A673 (cell line): ENCODE measurements around the gene PRRG1. TPM values are rescaled to one million over a fixed set of nuclear protein-coding genes. Genes with fewer than 3 reads are reported as not detected.
"Not testable (repeated sequence)": the region's sequence is repeated elsewhere in the genome, so short reads cannot be mapped to it uniquely, and the experiment has no call there.

Experiments
- BruUV-seq: library from RNA; stranded (reverse); fragments of 400-500 nt; replicated peaks from 2 replicates; lab custom pipeline; 2021; lab: Mats Ljungman, UMichigan
- CTCF ChIA-PET: fragments of 300-600 bp; sonication (Branson Sonifier 250); formaldehyde crosslinking; loops from one replicate; lab custom pipeline; 2022; ENCODE audit warnings: antibody characterized with exemption; lab: Charles Lee
- POLR2A ChIA-PET: fragments of 300-600 bp; sonication (Branson Sonifier 250); formaldehyde crosslinking; loops from one replicate; lab custom pipeline; 2022; ENCODE audit warnings: antibody characterized with exemption; ENCODE audit not compliant: low non-redundant PET; lab: Charles Lee
- DNase-seq: peaks from one replicate; pipeline ENCODE4 v3.0.0-alpha.2; 2015; ENCODE audit warnings: low spot score
- H3K27ac ChIP-seq: fragments of 200-600 bp; sonication (generic); 2 replicates; pipeline ENCODE4 v1.5.1; 2016; ENCODE audit warnings: mixed run types, low read depth, mild to moderate bottlenecking, mixed read lengths, antibody characterized with exemption, low read length; ENCODE audit not compliant: poor library complexity, severe bottlenecking
- H3K27me3 ChIP-seq: fragments of 200-600 bp; sonication (generic); replicated peaks from 2 replicates; pipeline ENCODE4 v1.6.1; 2017; ENCODE audit warnings: mixed run types, low read depth, mild to moderate bottlenecking, mixed read lengths, antibody characterized with exemption, low read length; ENCODE audit not compliant: insufficient read depth, poor library complexity
- H3K36me3 ChIP-seq: fragments of 200-600 bp; sonication (generic); 2 replicates; pipeline ENCODE4 v1.6.1; 2016; ENCODE audit warnings: mixed run types, mild to moderate bottlenecking, mixed read lengths, antibody characterized with exemption, low read length; ENCODE audit not compliant: insufficient read depth, poor library complexity, severe bottlenecking
- H3K4me1 ChIP-seq: fragments of 200-600 bp; sonication (generic); 2 replicates; pipeline ENCODE4 v1.6.1; 2017; ENCODE audit warnings: mixed run types, mild to moderate bottlenecking, mixed read lengths, antibody characterized with exemption, low read length; ENCODE audit not compliant: insufficient read depth, poor library complexity, severe bottlenecking
- H3K4me3 ChIP-seq: fragments of 200-600 bp; sonication (generic); 2 replicates; pipeline ENCODE4 v1.5.1; 2016; ENCODE audit warnings: low read depth, mixed run types, mild to moderate bottlenecking, mixed read lengths, low read length; ENCODE audit not compliant: poor library complexity, severe bottlenecking
- H3K9me3 ChIP-seq: fragments of 200-600 bp; sonication (generic); 2 replicates; pipeline ENCODE4 v1.6.1; 2016; ENCODE audit warnings: mixed run types, low read depth, mild to moderate bottlenecking, mixed read lengths, antibody characterized with exemption, low read length; ENCODE audit not compliant: poor library complexity, severe bottlenecking
- CTCF ChIP-seq: fragments of 300-800, 200-600 bp; sonication (generic); conservative IDR thresholded peaks from 2 replicates; pipeline ENCODE4 v1.5.1; 2017; ENCODE audit warnings: low read depth, mild to moderate bottlenecking, antibody characterized with exemption, low read length, moderate library complexity, mixed read lengths
- EZH2 ChIP-seq: fragments of 200-600 bp; sonication (generic); IDR thresholded peaks from 2 replicates; pipeline ENCODE4 v1.6.1; 2017; ENCODE audit warnings: borderline replicate concordance, low read depth, mild to moderate bottlenecking, mixed read lengths, antibody characterized with exemption, low read length; ENCODE audit not compliant: poor library complexity, severe bottlenecking
- intact Hi-C: fragments of 100-400 bp; cut with micrococcal nuclease; formaldehyde crosslinking; loops from one replicate; pipeline ENCODE4 v1.10.0; 2022; ENCODE audit not compliant: unreplicated experiment
- total RNA-seq: library from RNA; stranded (reverse); gene quantifications from 2 replicates; pipeline ENCODE4 v1.2.3, GENCODE V29; 2021

PRRG1 gene
- total RNA-seq, 1 experiment from 2014 or later = 10.4 TPM

- BruUV-seq, H3K4me3 ChIP-seq, POLR2A ChIA-PET, H3K4me1 ChIP-seq, intact Hi-C loops, CTCF ChIA-PET, H3K27ac ChIP-seq, H3K36me3 ChIP-seq, H3K27me3 ChIP-seq, H3K9me3 ChIP-seq: not testable (repeated sequence)
- peak; percentile 12 for DNase-seq
- TF ChIP-seq CTCF = peak; percentile 52
Observed at GRCh38 chrX:37495760-37496159, 146.6 kb downstream of the PRRG1 start.

- CTCF ChIA-PET, DNase-seq, H3K27ac ChIP-seq, intact Hi-C loops, BruUV-seq, H3K27me3 ChIP-seq, H3K4me3 ChIP-seq, POLR2A ChIA-PET, H3K9me3 ChIP-seq, H3K36me3 ChIP-seq, H3K4me1 ChIP-seq: not testable (repeated sequence)
Observed at GRCh38 chrX:37497126-37497525, 148.0 kb downstream of the PRRG1 start.

- H3K9me3 ChIP-seq, POLR2A ChIA-PET, CTCF ChIA-PET, H3K36me3 ChIP-seq, H3K27me3 ChIP-seq, H3K4me3 ChIP-seq, H3K4me1 ChIP-seq, intact Hi-C loops, DNase-seq, BruUV-seq, H3K27ac ChIP-seq: not testable (repeated sequence)
Observed at GRCh38 chrX:37498323-37498722, 149.2 kb downstream of the PRRG1 start.

GRCh38 chrX:37499649-37500048, 150.5 kb downstream of the PRRG1 start:
- DNase-seq, CTCF ChIA-PET, H3K4me1 ChIP-seq, H3K36me3 ChIP-seq, H3K4me3 ChIP-seq, H3K27me3 ChIP-seq, BruUV-seq, H3K9me3 ChIP-seq, H3K27ac ChIP-seq, POLR2A ChIA-PET: not testable (repeated sequence)
- intact Hi-C loops = loop anchor here (10.0 kb wide), 1 partner anchor 245 kb away; no protein-coding TSS in a partner anchor

- H3K36me3 ChIP-seq = no peaks in the 10 kb centered on the region
- intact Hi-C loops = loop anchor here (5.0 to 10.0 kb wide), 3 partner anchors 240 to 662 kb away; no protein-coding TSS in a partner anchor
- H3K27ac ChIP-seq = no peak overlapping the region
- CTCF ChIA-PET = no interaction called here
- no peak for TF ChIP-seq EZH2
- TF ChIP-seq CTCF = no peak
- no peaks in the 10 kb centered on the region for H3K9me3 ChIP-seq
- BruUV-seq = no TSS peak
- no peaks in the 10 kb centered on the region for H3K4me1 ChIP-seq
- DNase-seq = no peak
- no peak overlapping the region for H3K4me3 ChIP-seq
- H3K27me3 ChIP-seq = no peaks in the 10 kb centered on the region
- POLR2A ChIA-PET = no interaction called here
Observed at GRCh38 chrX:37504991-37505390, 155.8 kb downstream of the PRRG1 start.
